ENCODE measurements around the gene SNRNP200. TPM values are rescaled to one million over a fixed set of nuclear protein-coding genes. Genes with fewer than 3 reads are reported as not detected.

The SNRNP200 gene
- polyA plus RNA-seq, 1 donor (not counting 4 experiments of a cell fraction or from before 2014, with no cell fraction given): 78.4 TPM

DNA sequence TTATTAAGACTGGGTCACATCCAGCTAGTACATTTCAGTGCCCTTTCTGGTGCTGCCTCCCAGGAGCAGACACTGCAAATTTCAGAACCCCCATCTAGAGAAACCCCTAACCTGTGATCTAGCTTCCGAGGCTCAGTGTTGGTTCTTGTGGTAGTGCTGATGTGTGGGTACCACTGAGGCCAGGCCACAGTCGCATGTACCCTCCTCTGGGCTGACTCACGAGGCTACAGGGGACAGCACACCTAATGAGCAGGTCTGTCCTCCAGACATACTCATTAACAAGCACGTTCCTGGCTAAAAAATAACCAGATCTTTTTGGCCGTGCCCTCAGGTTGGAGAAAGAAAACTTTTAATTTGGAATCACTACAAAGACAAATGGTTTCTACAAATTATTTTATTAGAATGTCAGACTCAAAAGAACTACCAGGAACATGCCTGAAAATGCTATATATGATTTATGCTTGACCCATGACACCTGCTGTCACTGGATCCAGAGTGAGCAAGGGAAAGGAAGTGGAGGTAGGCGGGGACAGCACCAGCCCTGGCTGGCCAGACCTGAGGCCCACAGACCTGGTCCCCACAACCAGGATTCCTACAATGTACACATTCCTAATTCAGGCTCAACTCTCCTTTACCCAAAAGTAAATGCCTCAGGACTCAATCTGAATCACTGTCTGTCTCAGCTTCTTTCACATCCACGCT lies 30.8 kb downstream of the SNRNP200 start:
- no peak for FAIRE-seq
- DNase-seq (ENCODE audit: low read depth, low spot score): no peak
- Histone ChIP-seq H3K27ac (ENCODE audit: control insufficient read depth, insufficient read depth, low read length) (no peak overlapping the region), H3K9ac (ENCODE audit: control insufficient read depth, extremely low read depth, insufficient read depth, low read length) (no peak overlapping the region), H4K20me1 (ENCODE audit: control insufficient read depth, extremely low read depth, insufficient read depth, low read length) (no peaks in the 10 kb centered on the region), H2AFZ (ENCODE audit: control insufficient read depth, low read length) (no peak overlapping the region), H3K9me1 (ENCODE audit: control insufficient read depth, extremely low read depth, insufficient read depth, low read length) (no peaks in the 10 kb centered on the region), H3K9me3 (ENCODE audit: control insufficient read depth, low read depth, low read length) (no peaks in the 10 kb centered on the region), H3K27me3 (ENCODE audit: control insufficient read depth, extremely low read depth, insufficient read depth, low read length) (no peaks in the 10 kb centered on the region), H3K36me3 (ENCODE audit: control insufficient read depth in 2 of 2, extremely low read depth in 1 of 2, insufficient read depth in 2 of 2, low read length in 2 of 2) (peaks cover 32 to 49% of the 10 kb centered on the region in 2 experiments), H3K4me3 (ENCODE audit: control insufficient read depth in 2 of 3, extremely low read depth in 1 of 3, insufficient read depth in 2 of 3, low read depth in 1 of 3, low read length in 3 of 3) (no peak overlapping the region), H3K4me2 (ENCODE audit: control insufficient read depth, extremely low read depth, insufficient read depth, low read depth, low read length) (no peak overlapping the region), H3K79me2 (ENCODE audit: control insufficient read depth, insufficient read depth, low read length) (no peaks in the 10 kb centered on the region), H3K4me1 (ENCODE audit: control insufficient read depth, extremely low read depth, insufficient read depth, low read length) (no peaks in the 10 kb centered on the region)
- dilution Hi-C loops (cut with MboI; ENCODE audit: extremely low pct_ligation_motif_present, low sequenced_read_pairs): no loop called here
- TF ChIP-seq, protein P1, sequence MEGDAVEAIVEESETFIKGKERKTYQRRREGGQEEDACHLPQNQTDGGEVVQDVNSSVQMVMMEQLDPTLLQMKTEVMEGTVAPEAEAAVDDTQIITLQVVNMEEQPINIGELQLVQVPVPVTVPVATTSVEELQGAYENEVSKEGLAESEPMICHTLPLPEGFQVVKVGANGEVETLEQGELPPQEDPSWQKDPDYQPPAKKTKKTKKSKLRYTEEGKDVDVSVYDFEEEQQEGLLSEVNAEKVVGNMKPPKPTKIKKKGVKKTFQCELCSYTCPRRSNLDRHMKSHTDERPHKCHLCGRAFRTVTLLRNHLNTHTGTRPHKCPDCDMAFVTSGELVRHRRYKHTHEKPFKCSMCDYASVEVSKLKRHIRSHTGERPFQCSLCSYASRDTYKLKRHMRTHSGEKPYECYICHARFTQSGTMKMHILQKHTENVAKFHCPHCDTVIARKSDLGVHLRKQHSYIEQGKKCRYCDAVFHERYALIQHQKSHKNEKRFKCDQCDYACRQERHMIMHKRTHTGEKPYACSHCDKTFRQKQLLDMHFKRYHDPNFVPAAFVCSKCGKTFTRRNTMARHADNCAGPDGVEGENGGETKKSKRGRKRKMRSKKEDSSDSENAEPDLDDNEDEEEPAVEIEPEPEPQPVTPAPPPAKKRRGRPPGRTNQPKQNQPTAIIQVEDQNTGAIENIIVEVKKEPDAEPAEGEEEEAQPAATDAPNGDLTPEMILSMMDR (optimal IDR thresholded peaks at IDR 0.05 in 1 of 3, IDR thresholded peaks at IDR 0.05 in 1 of 3, conservative IDR thresholded peaks at IDR 0.05 in 1 of 3; ENCODE audit: extremely low read depth in 1 of 3, insufficient read depth in 2 of 3, low read length in 3 of 3): no peak

GRCh38 chr2:96273763-96274162 lies 31.6 kb downstream of the SNRNP200 start:
- TF ChIP-seq, protein P1 (optimal IDR thresholded peaks at IDR 0.05 in 1 of 3, IDR thresholded peaks at IDR 0.05 in 1 of 3, conservative IDR thresholded peaks at IDR 0.05 in 1 of 3; ENCODE audit: extremely low read depth in 1 of 3, insufficient read depth in 2 of 3, low read length in 3 of 3): no peak
- TF ChIP-seq EZH2 (IDR thresholded peaks at IDR 0.05; ENCODE audit: low read length): no peak
- DNase-seq (ENCODE audit: low read depth, low spot score) (no peak), FAIRE-seq (no peak)
- no peak overlapping the region for H3K9ac ChIP-seq (ENCODE audit: control insufficient read depth, extremely low read depth, insufficient read depth, low read length)
- no peaks in the 10 kb centered on the region for H3K4me1 ChIP-seq (ENCODE audit: control insufficient read depth, extremely low read depth, insufficient read depth, low read length)
- H3K9me1 ChIP-seq (ENCODE audit: control insufficient read depth, extremely low read depth, insufficient read depth, low read length): no peaks in the 10 kb centered on the region
- H2AFZ ChIP-seq (ENCODE audit: control insufficient read depth, low read length): no peak overlapping the region
- H3K4me3 ChIP-seq (ENCODE audit: control insufficient read depth in 2 of 3, extremely low read depth in 1 of 3, insufficient read depth in 2 of 3, low read depth in 1 of 3, low read length in 3 of 3): no peak overlapping the region
- H3K9me3 ChIP-seq (ENCODE audit: control insufficient read depth, low read depth, low read length): no peaks in the 10 kb centered on the region
- H3K36me3 ChIP-seq (ENCODE audit: control insufficient read depth in 2 of 2, extremely low read depth in 1 of 2, insufficient read depth in 2 of 2, low read length in 2 of 2): peaks cover 37 to 42% of the 10 kb centered on the region in 2 experiments
- H3K27ac ChIP-seq (ENCODE audit: control insufficient read depth, insufficient read depth, low read length): no peak overlapping the region
- H4K20me1 ChIP-seq (ENCODE audit: control insufficient read depth, extremely low read depth, insufficient read depth, low read length): no peaks in the 10 kb centered on the region
- no peaks in the 10 kb centered on the region for H3K79me2 ChIP-seq (ENCODE audit: control insufficient read depth, insufficient read depth, low read length)
- no peak overlapping the region for H3K4me2 ChIP-seq (ENCODE audit: control insufficient read depth, extremely low read depth, insufficient read depth, low read depth, low read length)
- no peaks in the 10 kb centered on the region for H3K27me3 ChIP-seq (ENCODE audit: control insufficient read depth, extremely low read depth, insufficient read depth, low read length)
- dilution Hi-C loops (cut with MboI; ENCODE audit: extremely low pct_ligation_motif_present, low sequenced_read_pairs): no loop called here
